Peyer's patch (tissue), 4 donors: ENCODE results near the gene MMUT.

ENCODE experiments used
- CTCF ChIP-seq, 6 experiments: fragments of 450-650 bp in 4 of 6; fragments of 200-600 bp in 2 of 6; sonication (generic) in 1 of 6; IDR thresholded peaks; one replicate each; pipeline ENCODE4 v1.5.1; 2017 to 2019; ENCODE audit warnings: antibody characterized with exemption in 6 of 6, mild to moderate bottlenecking in 3 of 6, moderate library complexity in 1 of 6
- POLR2A ChIP-seq, 2 donors: fragments of 450-650 bp; IDR thresholded peaks; one replicate each; pipeline ENCODE4 v1.5.1; 2017; ENCODE audit warnings: antibody characterized with exemption in 2 of 2, mild to moderate bottlenecking in 2 of 2, moderate library complexity in 2 of 2

GRCh38 chr6:49416195-49416594, 46.9 kb downstream of the MMUT start:
- TF ChIP-seq POLR2A (IDR thresholded peaks at IDR 0.05) (no peak), CTCF (IDR thresholded peaks at IDR 0.05) (no peak)
